Measurements from ENCODE around the gene LBR. TPM values are rescaled to one million over a fixed set of nuclear protein-coding genes. Genes with fewer than 3 reads are reported as not detected.

Gene LBR
- total RNA-seq, 3 donors from 2014 or later (not counting 1 experiment from before 2014, with no cell fraction given), result 161 to 179 (median 178) TPM

- Mint-ChIP-seq H3K27me3 (ENCODE audit: low read depth in 2 of 2) (no peaks in the 10 kb centered on the region), H3K4me3 (peak overlapping the region; percentile 81), H3K27ac (peak overlapping the region; percentile 92 to 96), H3K9me3 (no peaks in the 10 kb centered on the region), H3K4me1 (peaks cover 70 to 86% of the 10 kb centered on the region in 2 donors), H3K36me3 (no peaks in the 10 kb centered on the region)
- H3K27me3 ChIP-seq (ENCODE audit: control insufficient read depth, insufficient read depth, low read length), result no peaks in the 10 kb centered on the region
- peaks cover 62% of the 10 kb centered on the region for H3K4me1 ChIP-seq (ENCODE audit: control insufficient read depth, insufficient read depth, low read length)
- ATAC-seq (peak; percentile 89 to 95 (median 89)), DNase-seq (peak; percentile 71 to 81)
- no peak for TF ChIP-seq CTCF (IDR thresholded peaks at IDR 0.05)
- 64% methylated on average over 6 of the region's 8 CpGs for WGBS (ENCODE audit: insufficient coverage)
- intact Hi-C loops (cut with micrococcal nuclease), result loop anchor here (1.0 to 10.0 kb wide), 4 partner anchors 16 to 724 kb away; partner anchors contain the start of genes ACBD3, H3-3A and LBR
- H3K4me3 ChIP-seq (ENCODE audit: low read length), result no peak overlapping the region
- H3K27ac ChIP-seq (ENCODE audit: low read length), result peak overlapping the region; percentile 82
- no peaks in the 10 kb centered on the region for H3K36me3 ChIP-seq (ENCODE audit: control insufficient read depth, insufficient read depth, low read length)
- H3K9me3 ChIP-seq (ENCODE audit: control insufficient read depth, insufficient read depth, low read length), result no peaks in the 10 kb centered on the region
These were observed 33.1 kb upstream of the LBR start for GRCh38 chr1:225460737-225461532.

GRCh38 chr1:225460021-225460736, 32.3 kb upstream of the LBR start:
- no peak overlapping the region for H3K4me3 ChIP-seq (ENCODE audit: low read length)
- peaks cover 60% of the 10 kb centered on the region for H3K4me1 ChIP-seq (ENCODE audit: control insufficient read depth, insufficient read depth, low read length)
- ATAC-seq (peak; percentile 54 to 72 (median 70)), DNase-seq (peak in 1 of 2 donors; percentile 55)
- Mint-ChIP-seq H3K27me3 (ENCODE audit: low read depth in 2 of 2) (no peaks in the 10 kb centered on the region), H3K9me3 (no peaks in the 10 kb centered on the region), H3K4me3 (peak overlapping the region; percentile 81), H3K27ac (peak overlapping the region; percentile 92 to 96), H3K4me1 (peaks cover 73 to 80% of the 10 kb centered on the region in 2 donors), H3K36me3 (no peaks in the 10 kb centered on the region)
- H3K27me3 ChIP-seq (ENCODE audit: control insufficient read depth, insufficient read depth, low read length), result no peaks in the 10 kb centered on the region
- TF ChIP-seq CTCF (IDR thresholded peaks at IDR 0.05), result no peak
- WGBS (ENCODE audit: insufficient coverage), result 64% methylated on average over 18 of the region's 18 CpGs
- no peaks in the 10 kb centered on the region for H3K36me3 ChIP-seq (ENCODE audit: control insufficient read depth, insufficient read depth, low read length)
- no peaks in the 10 kb centered on the region for H3K9me3 ChIP-seq (ENCODE audit: control insufficient read depth, insufficient read depth, low read length)
- H3K27ac ChIP-seq (ENCODE audit: low read length), result peak overlapping the region; percentile 82
- intact Hi-C loops (cut with micrococcal nuclease), result loop anchor here (1.0 to 10.0 kb wide), 4 partner anchors 15 to 725 kb away; partner anchors contain the start of genes ACBD3, H3-3A and LBR

GRCh38 chr1:225458222-225458631, 30.4 kb upstream of the LBR start:
- intact Hi-C loops (cut with micrococcal nuclease), result no loop called here
- Mint-ChIP-seq H3K4me1 (peaks cover 76 to 80% of the 10 kb centered on the region in 2 donors), H3K27ac (peak overlapping the region; percentile 92 to 96), H3K27me3 (ENCODE audit: low read depth in 2 of 2) (no peaks in the 10 kb centered on the region), H3K36me3 (no peaks in the 10 kb centered on the region), H3K4me3 (no peak overlapping the region), H3K9me3 (no peaks in the 10 kb centered on the region)
- WGBS (ENCODE audit: insufficient coverage), result 70% methylated on average over 2 of the region's 2 CpGs
- TF ChIP-seq CTCF (IDR thresholded peaks at IDR 0.05), result no peak
- Histone ChIP-seq H3K4me3 (ENCODE audit: low read length) (no peak overlapping the region), H3K9me3 (ENCODE audit: control insufficient read depth, insufficient read depth, low read length) (no peaks in the 10 kb centered on the region), H3K27ac (ENCODE audit: low read length) (no peak overlapping the region), H3K27me3 (ENCODE audit: control insufficient read depth, insufficient read depth, low read length) (no peaks in the 10 kb centered on the region), H3K36me3 (ENCODE audit: control insufficient read depth, insufficient read depth, low read length) (no peaks in the 10 kb centered on the region), H3K4me1 (ENCODE audit: control insufficient read depth, insufficient read depth, low read length) (peaks cover 64% of the 10 kb centered on the region)
- DNase-seq (no peak), ATAC-seq (no peak)

All from natural killer cell (primary cell).